Ectodermal cell (in vitro differentiated cells): ENCODE measurements around the gene PTN.
"Not testable (repeated sequence)": the region's sequence is repeated elsewhere in the genome, so short reads cannot be mapped to it uniquely, and the experiment has no call there.

ENCODE experiments used
- H3K27ac ChIP-seq: 2 replicates; pipeline ENCODE4 v1.7.0; 2013; ENCODE audit warnings: mild to moderate bottlenecking, low read depth, low read length; ENCODE audit not compliant: insufficient read depth, poor library complexity, severe bottlenecking
- H3K27me3 ChIP-seq: 2 replicates; pipeline ENCODE4 v1.7.0; 2013; ENCODE audit warnings: mild to moderate bottlenecking, low read length; ENCODE audit not compliant: insufficient read depth, control insufficient read depth, poor library complexity, severe bottlenecking
- H3K36me3 ChIP-seq: one replicate; pipeline ENCODE4 v1.7.0; 2013; ENCODE audit warnings: low read length; ENCODE audit not compliant: control insufficient read depth, insufficient read depth
- H3K4me1 ChIP-seq: one replicate; pipeline ENCODE4 v1.7.0; 2013; ENCODE audit warnings: low read length; ENCODE audit not compliant: control insufficient read depth, insufficient read depth
- H3K4me3 ChIP-seq: 2 replicates; pipeline ENCODE4 v1.7.0; 2013; ENCODE audit warnings: low read depth, low read length, control low read depth; ENCODE audit not compliant: insufficient read depth
- H3K9me3 ChIP-seq: 2 replicates; pipeline ENCODE4 v1.7.0; 2013; ENCODE audit warnings: mild to moderate bottlenecking, low read length, moderate library complexity; ENCODE audit not compliant: control insufficient read depth
- WGBS, 2 experiments: methylation state at CpG; one replicate each; pipeline ENCODE4 v1.1.7; 2013; ENCODE audit warnings: missing lambda C conversion rate in 2 of 2; 5-methylcytosine and 5-hydroxymethylcytosine counted together

The PTN gene

GRCh38 chr7:137243741-137244140 lies 99.8 kb downstream of the PTN start:
- Histone ChIP-seq H3K4me1 (no peaks in the 10 kb centered on the region), H3K27ac (no peak overlapping the region), H3K36me3 (peaks cover 3% of the 10 kb centered on the region), H3K4me3 (no peak overlapping the region), H3K27me3 (no peaks in the 10 kb centered on the region), H3K9me3 (no peaks in the 10 kb centered on the region)
- WGBS, 2 experiments: 92 to 99% methylated on average over 7 to 8 of the region's 8 CpGs

- no peaks in the 10 kb centered on the region for H3K27me3 ChIP-seq
- no peak overlapping the region for H3K4me3 ChIP-seq
- H3K9me3 ChIP-seq: no peaks in the 10 kb centered on the region
- WGBS, 2 experiments: 92 to 94% methylated on average over 7 of the region's 7 CpGs
- no peak overlapping the region for H3K27ac ChIP-seq
- peaks cover 3% of the 10 kb centered on the region for H3K36me3 ChIP-seq
- no peaks in the 10 kb centered on the region for H3K4me1 ChIP-seq
These were observed 100.9 kb downstream of the PTN start for GRCh38 chr7:137242616-137243015.

GRCh38 chr7:137241655-137242360 lies 101.7 kb downstream of the PTN start:
- Histone ChIP-seq H3K4me3 (no peak overlapping the region), H3K9me3 (no peaks in the 10 kb centered on the region), H3K27me3 (no peaks in the 10 kb centered on the region), H3K36me3 (peaks cover 3% of the 10 kb centered on the region), H3K4me1 (no peaks in the 10 kb centered on the region), H3K27ac (no peak overlapping the region)
- 75 to 82% methylated on average over 5 of the region's 5 CpGs for WGBS, 2 experiments

- H3K9me3 ChIP-seq, H3K36me3 ChIP-seq, H3K27ac ChIP-seq, H3K4me1 ChIP-seq, H3K27me3 ChIP-seq, H3K4me3 ChIP-seq: not testable (repeated sequence)
- 85% methylated on average over 3 of the region's 3 CpGs; no CpG with 5 or more reads in 1 of the 2 experiments for WGBS, 2 experiments
These were observed 104.3 kb downstream of the PTN start for GRCh38 chr7:137239186-137239585.

- H3K9me3 ChIP-seq: no peaks in the 10 kb centered on the region
- WGBS, 2 experiments: 95% methylated on average over 1 of the region's 1 CpG
- no peak overlapping the region for H3K4me3 ChIP-seq
- no peaks in the 10 kb centered on the region for H3K27me3 ChIP-seq
- H3K36me3 ChIP-seq: peaks cover under 1% of the 10 kb centered on the region
- no peak overlapping the region for H3K27ac ChIP-seq
- no peaks in the 10 kb centered on the region for H3K4me1 ChIP-seq
These were observed 108.1 kb downstream of the PTN start for GRCh38 chr7:137235434-137235833.

GRCh38 chr7:137231167-137231566 lies 112.4 kb downstream of the PTN start:
- Histone ChIP-seq H3K36me3 (peaks cover 7% of the 10 kb centered on the region), H3K4me3 (no peak overlapping the region), H3K27ac (no peak overlapping the region), H3K27me3 (no peaks in the 10 kb centered on the region), H3K4me1 (no peaks in the 10 kb centered on the region), H3K9me3 (no peaks in the 10 kb centered on the region)
- 94 to 95% methylated on average over 2 of the region's 2 CpGs for WGBS, 2 experiments

- H3K9me3 ChIP-seq: no peaks in the 10 kb centered on the region
- 95 to 100% methylated on average over 2 of the region's 3 CpGs for WGBS, 2 experiments
- no peaks in the 10 kb centered on the region for H3K36me3 ChIP-seq
- no peak overlapping the region for H3K4me3 ChIP-seq
- no peaks in the 10 kb centered on the region for H3K27me3 ChIP-seq
- H3K4me1 ChIP-seq: no peaks in the 10 kb centered on the region
- no peak overlapping the region for H3K27ac ChIP-seq
These were observed 122.1 kb downstream of the PTN start for GRCh38 chr7:137221467-137221866.

- Histone ChIP-seq H3K9me3 (peaks cover 2% of the 10 kb centered on the region), H3K36me3 (no peaks in the 10 kb centered on the region), H3K4me1 (no peaks in the 10 kb centered on the region), H3K27me3 (no peaks in the 10 kb centered on the region), H3K27ac (no peak overlapping the region), H3K4me3 (no peak overlapping the region)
- 100% methylated on average over 1 of the region's 2 CpGs for WGBS, 2 experiments
These were observed 129.8 kb downstream of the PTN start for GRCh38 chr7:137213744-137214143.

- no peaks in the 10 kb centered on the region for H3K27me3 ChIP-seq
- no peak overlapping the region for H3K4me3 ChIP-seq
- H3K9me3 ChIP-seq: peaks cover 2% of the 10 kb centered on the region
- H3K27ac ChIP-seq: no peak overlapping the region
- H3K36me3 ChIP-seq: no peaks in the 10 kb centered on the region
- no peaks in the 10 kb centered on the region for H3K4me1 ChIP-seq
- WGBS, 2 experiments: 95 to 96% methylated on average over 4 of the region's 5 CpGs
These were observed 134.2 kb downstream of the PTN start for GRCh38 chr7:137209151-137209817.

- H3K9me3 ChIP-seq: peaks cover 2% of the 10 kb centered on the region
- H3K27me3 ChIP-seq: no peaks in the 10 kb centered on the region
- H3K4me1 ChIP-seq: no peaks in the 10 kb centered on the region
- H3K4me3 ChIP-seq: no peak overlapping the region
- H3K36me3 ChIP-seq: no peaks in the 10 kb centered on the region
- H3K27ac ChIP-seq: no peak overlapping the region
These were observed 136.8 kb downstream of the PTN start for GRCh38 chr7:137206770-137207169.
